GM21717 (cell line): Measurements from ENCODE around the gene SEPHS2.
"Not testable (repeated sequence)": the region's sequence is repeated elsewhere in the genome, so short reads cannot be mapped to it uniquely, and the experiment has no call there.

Experiments used
- ATAC-seq: cut with Tn5 transposase; IDR thresholded peaks from one replicate; pipeline ENCODE4 v1.9.1; 2021; ENCODE audit warnings: mild to moderate bottlenecking, moderate library complexity; ENCODE audit not compliant: unreplicated experiment

Gene SEPHS2

GRCh38 chr16:30470170-30470512 lies 24.5 kb upstream of the SEPHS2 start:
- ATAC-seq: no peak

GRCh38 chr16:30464078-30464477 lies 18.4 kb upstream of the SEPHS2 start:
- ATAC-seq: no peak

- not testable (repeated sequence) for ATAC-seq
Observed at GRCh38 chr16:30461426-30461825, 15.8 kb upstream of the SEPHS2 start.

- ATAC-seq: no peak
Observed at GRCh38 chr16:30459456-30459855, 13.8 kb upstream of the SEPHS2 start.

GRCh38 chr16:30458561-30459394 lies 13.1 kb upstream of the SEPHS2 start:
- ATAC-seq: peak; percentile 73

GRCh38 chr16:30457743-30458560 lies 12.3 kb upstream of the SEPHS2 start:
- ATAC-seq: no peak

GRCh38 chr16:30457256-30457655 lies 11.6 kb upstream of the SEPHS2 start:
- no peak for ATAC-seq

- ATAC-seq: no peak
Observed at GRCh38 chr16:30456302-30456701, 10.6 kb upstream of the SEPHS2 start.

GRCh38 chr16:30452709-30453580 lies 7.3 kb upstream of the SEPHS2 start:
- ATAC-seq: not testable (repeated sequence)

- ATAC-seq: no peak
Observed at GRCh38 chr16:30449116-30449435, 3.4 kb upstream of the SEPHS2 start.

GRCh38 chr16:30447512-30448226 lies 2.0 kb upstream of the SEPHS2 start:
- no peak for ATAC-seq

GRCh38 chr16:30446203-30446595 lies 525 bp upstream of the SEPHS2 start:
- ATAC-seq: no peak

GRCh38 chr16:30445149-30445407 lies 596 bp downstream of the SEPHS2 start:
- ATAC-seq: peak; percentile 22

- ATAC-seq: no peak
Observed at GRCh38 chr16:30444231-30445148, 1.2 kb downstream of the SEPHS2 start.

- no peak for ATAC-seq
Observed at GRCh38 chr16:30443631-30444030, 2.0 kb downstream of the SEPHS2 start.

- ATAC-seq: no peak
Observed at GRCh38 chr16:30439720-30440348, 5.8 kb downstream of the SEPHS2 start.

- ATAC-seq: no peak
Observed at GRCh38 chr16:30438835-30439234, 6.8 kb downstream of the SEPHS2 start.

GRCh38 chr16:30437511-30438046 lies 8.1 kb downstream of the SEPHS2 start:
- no peak for ATAC-seq

GRCh38 chr16:30434852-30435251 lies 10.8 kb downstream of the SEPHS2 start:
- no peak for ATAC-seq
